Caco-2 (cell line): ENCODE data around the gene DDX17. TPM values are rescaled to one million over a fixed set of nuclear protein-coding genes. Genes with fewer than 3 reads are reported as not detected.

Experiments used
- BruUV-seq: library from RNA; stranded (reverse); fragments of 400-500 nt; replicated peaks from 2 replicates; lab custom pipeline; 2021; lab: Mats Ljungman, UMichigan
- CTCF ChIA-PET: fragments of 300-600 bp; sonication (Branson Sonifier 250); formaldehyde crosslinking; loops from one replicate; lab custom pipeline; 2022; ENCODE audit warnings: antibody characterized with exemption; lab: Charles Lee
- POLR2A ChIA-PET: fragments of 300-600 bp; sonication (Branson Sonifier 250); formaldehyde crosslinking; loops from one replicate; lab custom pipeline; 2022; ENCODE audit warnings: antibody characterized with exemption; lab: Charles Lee
- DNase-seq, 2 experiments: peaks; one replicate each; pipeline versions ENCODE4 v3.0.0 to v3.0.0-alpha.2; 2020 to 2022
- H3K27me3 ChIP-seq: replicated peaks from 2 replicates; pipeline ENCODE4 v1.6.0; 2011; ENCODE audit warnings: low read length; ENCODE audit not compliant: control insufficient read depth, insufficient read depth
- H3K36me3 ChIP-seq: 2 replicates; pipeline ENCODE4 v1.5.1; 2011; ENCODE audit warnings: low read length; ENCODE audit not compliant: control insufficient read depth, insufficient read depth
- H3K4me1 ChIP-seq: fragments of 250-450 bp; sonication (Bioruptor Pico); 2 replicates; pipeline ENCODE4 v1.5.1; 2020; ENCODE audit warnings: mild to moderate bottlenecking
- H3K4me3 ChIP-seq: 2 replicates; pipeline ENCODE4 v1.5.1; 2011; ENCODE audit warnings: low read depth, mild to moderate bottlenecking, control low read depth, low read length
- H3K9me3 ChIP-seq: fragments of 250-450 bp; sonication (Bioruptor Pico); 2 replicates; pipeline ENCODE4 v1.5.1; 2020; ENCODE audit warnings: mild to moderate bottlenecking, moderate library complexity
- H3K27ac Mint-ChIP-seq: one replicate; pipeline ENCODE4 v1.8.0; 2022; ENCODE audit warnings: mixed read lengths; ENCODE audit not compliant: unreplicated experiment
- H3K27me3 Mint-ChIP-seq: one replicate; pipeline ENCODE4 v1.8.0; 2022; ENCODE audit warnings: mixed read lengths; ENCODE audit not compliant: insufficient read depth, unreplicated experiment
- H3K36me3 Mint-ChIP-seq: one replicate; pipeline ENCODE4 v1.8.0; 2022; ENCODE audit warnings: mild to moderate bottlenecking, mixed read lengths; ENCODE audit not compliant: insufficient read depth, unreplicated experiment
- H3K4me1 Mint-ChIP-seq: one replicate; pipeline ENCODE4 v1.8.0; 2022; ENCODE audit warnings: low read depth, mixed read lengths; ENCODE audit not compliant: unreplicated experiment
- H3K4me3 Mint-ChIP-seq: one replicate; pipeline ENCODE4 v1.8.0; 2022; ENCODE audit warnings: mild to moderate bottlenecking, moderate library complexity, mixed read lengths; ENCODE audit not compliant: unreplicated experiment
- H3K9me3 Mint-ChIP-seq: one replicate; pipeline ENCODE4 v1.8.0; 2022; ENCODE audit warnings: mixed read lengths; ENCODE audit not compliant: unreplicated experiment
- CTCF ChIP-seq, 2 experiments: fragments of 200-600 bp in 1 of 2; IDR thresholded peaks; 1 replicate in 1 of 2; 2 replicates in 1 of 2; pipeline versions ENCODE4 v1.5.1 to v1.8.0; 2011 to 2022; ENCODE audit warnings: antibody characterized with exemption in 1 of 2, control low read depth in 1 of 2, inconsistent platforms in 1 of 2, low read depth in 1 of 2, low read length in 1 of 2, mild to moderate bottlenecking in 1 of 2, moderate library complexity in 1 of 2; ENCODE audit not compliant: insufficient read depth in 1 of 2, severe bottlenecking in 1 of 2, unreplicated experiment in 1 of 2
- intact Hi-C: fragments of 100-400 bp; cut with micrococcal nuclease; formaldehyde crosslinking; loops from one replicate; pipeline ENCODE4 v1.10.0; 2022; ENCODE audit not compliant: unreplicated experiment
- total RNA-seq: library from RNA; stranded (reverse); gene quantifications from 2 replicates; pipeline ENCODE4 v1.2.3, GENCODE V29; 2022

Gene DDX17
- total RNA-seq, 1 experiment from 2014 or later: 367 TPM

GRCh38 chr22:38482662-38483308, 23.3 kb downstream of the DDX17 start:
- H3K36me3 Mint-ChIP-seq: peaks cover 81% of the 10 kb centered on the region
- BruUV-seq: TSS peak; percentile 41
- intact Hi-C loops: loop anchor here (5.0 kb wide), 1 partner anchor 90 kb away; the partner anchor contains the start of gene DMC1
- Histone ChIP-seq H3K36me3 (peaks cover 6% of the 10 kb centered on the region; the same call in 1 of the 2 replicates), H3K4me1 (peaks cover 3% of the 10 kb centered on the region), H3K27me3 (no peaks in the 10 kb centered on the region), H3K4me3 (no peak overlapping the region), H3K9me3 (no peaks in the 10 kb centered on the region)
- H3K27me3 Mint-ChIP-seq: no peaks in the 10 kb centered on the region
- no peak for DNase-seq
- H3K9me3 Mint-ChIP-seq: no peaks in the 10 kb centered on the region
- POLR2A ChIA-PET: interaction anchor here (0.6 kb wide), 1 partner anchor 58 kb away, joined by 3 read pairs; no protein-coding TSS in a partner anchor
- no peak for TF ChIP-seq CTCF (IDR thresholded peaks at IDR 0.05; ENCODE audit: insufficient read depth in 1 of 2, low read depth in 1 of 2, low read length in 1 of 2, severe bottlenecking in 1 of 2, unreplicated experiment in 1 of 2)
- peaks cover 4% of the 10 kb centered on the region for H3K4me1 Mint-ChIP-seq
- H3K4me3 Mint-ChIP-seq: no peak overlapping the region
- CTCF ChIA-PET: no interaction called here
- no peak overlapping the region for H3K27ac Mint-ChIP-seq

GRCh38 chr22:38481871-38482332, 24.2 kb downstream of the DDX17 start:
- Mint-ChIP-seq H3K27me3 (no peaks in the 10 kb centered on the region), H3K36me3 (peaks cover 81% of the 10 kb centered on the region), H3K27ac (no peak overlapping the region), H3K4me1 (peaks cover 8% of the 10 kb centered on the region), H3K4me3 (no peak overlapping the region), H3K9me3 (no peaks in the 10 kb centered on the region)
- no peaks in the 10 kb centered on the region for H3K27me3 ChIP-seq
- no peak for DNase-seq
- POLR2A ChIA-PET: interaction anchor here (0.6 kb wide), 1 partner anchor 59 kb away, joined by 3 read pairs; no protein-coding TSS in a partner anchor
- H3K4me1 ChIP-seq: peaks cover 11% of the 10 kb centered on the region
- no TSS peak for BruUV-seq
- no peaks in the 10 kb centered on the region for H3K9me3 ChIP-seq
- H3K4me3 ChIP-seq: no peak overlapping the region
- no peak for TF ChIP-seq CTCF (IDR thresholded peaks at IDR 0.05; ENCODE audit: insufficient read depth in 1 of 2, low read depth in 1 of 2, low read length in 1 of 2, severe bottlenecking in 1 of 2, unreplicated experiment in 1 of 2)
- CTCF ChIA-PET: no interaction called here
- peaks cover 6% of the 10 kb centered on the region; the same call in 1 of the 2 replicates for H3K36me3 ChIP-seq
- intact Hi-C loops: loop anchor here (5.0 kb wide), 1 partner anchor 90 kb away; the partner anchor contains the start of gene DMC1

GRCh38 chr22:38481162-38481870, 24.8 kb downstream of the DDX17 start:
- no peak overlapping the region for H3K4me3 ChIP-seq
- intact Hi-C loops: loop anchor here (5.0 kb wide), 1 partner anchor 91 kb away; the partner anchor contains the start of gene DMC1
- Mint-ChIP-seq H3K4me3 (no peak overlapping the region), H3K27ac (peak overlapping the region; percentile 15), H3K36me3 (peaks cover 76% of the 10 kb centered on the region), H3K9me3 (no peaks in the 10 kb centered on the region), H3K4me1 (peaks cover 8% of the 10 kb centered on the region), H3K27me3 (no peaks in the 10 kb centered on the region)
- TF ChIP-seq CTCF (IDR thresholded peaks at IDR 0.05; ENCODE audit: insufficient read depth in 1 of 2, low read depth in 1 of 2, low read length in 1 of 2, severe bottlenecking in 1 of 2, unreplicated experiment in 1 of 2): no peak
- peaks cover 11% of the 10 kb centered on the region for H3K4me1 ChIP-seq
- H3K27me3 ChIP-seq: no peaks in the 10 kb centered on the region
- CTCF ChIA-PET: no interaction called here
- DNase-seq: no peak
- POLR2A ChIA-PET: no interaction called here
- peaks cover 6% of the 10 kb centered on the region; the same call in 1 of the 2 replicates for H3K36me3 ChIP-seq
- BruUV-seq: no TSS peak
- H3K9me3 ChIP-seq: no peaks in the 10 kb centered on the region
